Stimulated activated memory B cell treated with anti-CD40 and anti-IgM and Interleukin-4, amounts not matched to agents 10 μg/mL and 1 μg/mL and 100 μg/mL, for 72 hours (primary cell): Measurements from ENCODE around the gene FZR1.

ENCODE experiments used
- ATAC-seq: fragments of 150-1000 bp; cut with Tn5 transposase; 2 replicates; pipeline ENCODE4 v1.10.0; 2021
- H3K27ac Mint-ChIP-seq: one replicate; pipeline ENCODE4 v1.8.0; 2022; ENCODE audit warnings: mild to moderate bottlenecking, mixed read lengths
- H3K27me3 Mint-ChIP-seq: one replicate; pipeline ENCODE4 v1.8.0; 2022; ENCODE audit warnings: mixed read lengths
- H3K36me3 Mint-ChIP-seq: one replicate; pipeline ENCODE4 v1.8.0; 2022; ENCODE audit warnings: mixed read lengths
- H3K4me1 Mint-ChIP-seq: one replicate; pipeline ENCODE4 v1.8.0; 2022; ENCODE audit warnings: mixed read lengths
- H3K4me3 Mint-ChIP-seq: one replicate; pipeline ENCODE4 v1.8.0; 2022; ENCODE audit warnings: mild to moderate bottlenecking, moderate library complexity, mixed read lengths
- H3K9me3 Mint-ChIP-seq: one replicate; pipeline ENCODE4 v1.8.0; 2022; ENCODE audit warnings: mixed read lengths

FZR1 gene

DNA sequence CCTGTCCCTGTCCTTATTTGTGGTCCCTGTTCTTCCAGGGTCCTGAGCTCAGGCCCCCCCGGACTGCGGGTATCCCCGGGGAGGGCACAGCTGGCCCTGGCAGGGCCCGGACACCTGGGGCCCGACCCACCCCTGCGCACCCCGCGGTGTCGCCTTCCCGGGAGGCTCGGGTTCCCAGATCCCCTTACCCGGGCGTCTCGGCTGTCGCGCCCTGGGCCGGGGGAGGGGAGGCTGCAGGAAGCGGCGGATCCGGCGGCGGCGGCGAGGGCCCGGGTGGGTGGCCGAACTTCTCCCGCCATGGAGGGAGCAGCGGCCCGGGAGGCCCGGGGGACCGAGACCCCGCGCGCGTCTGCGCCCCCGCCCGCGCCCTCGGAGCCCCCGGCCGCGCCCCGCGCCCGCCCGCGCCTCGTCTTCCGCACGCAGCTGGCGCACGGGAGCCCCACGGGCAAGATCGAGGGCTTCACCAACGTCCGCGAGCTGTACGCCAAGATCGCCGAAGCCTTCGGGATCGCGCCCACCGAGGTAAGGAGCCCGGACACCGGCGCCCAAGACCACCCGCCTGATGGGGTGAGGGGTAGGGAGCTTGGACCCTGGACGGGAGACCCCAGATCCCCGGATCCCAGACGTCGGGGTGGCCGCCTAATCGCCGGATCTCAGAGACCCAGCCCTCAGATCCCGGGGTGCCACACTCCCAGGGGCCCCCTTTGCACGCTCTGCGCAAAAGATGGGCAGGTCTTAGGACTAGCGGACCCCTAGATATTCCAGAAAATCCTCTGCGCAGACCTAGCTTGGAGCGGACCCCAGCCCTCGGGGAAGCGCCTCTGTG, 79.4 kb downstream of the FZR1 start, which contains the start of gene GIPC3:
TSS of gene GIPC3 (plus strand) at position 178 of the 826 bp plus-strand sequence. CDS start at position 298, 120 bp downstream.
- peaks cover 9% of the 10 kb centered on the region for H3K27me3 Mint-ChIP-seq
- no peaks in the 10 kb centered on the region for H3K36me3 Mint-ChIP-seq
- no peaks in the 10 kb centered on the region for H3K4me1 Mint-ChIP-seq
- no peak within 1 kb of the TSS for H3K4me3 Mint-ChIP-seq
- no peaks in the 10 kb centered on the region for H3K9me3 Mint-ChIP-seq
- no peak for ATAC-seq
- no peak within 1 kb of the TSS for H3K27ac Mint-ChIP-seq

DNA sequence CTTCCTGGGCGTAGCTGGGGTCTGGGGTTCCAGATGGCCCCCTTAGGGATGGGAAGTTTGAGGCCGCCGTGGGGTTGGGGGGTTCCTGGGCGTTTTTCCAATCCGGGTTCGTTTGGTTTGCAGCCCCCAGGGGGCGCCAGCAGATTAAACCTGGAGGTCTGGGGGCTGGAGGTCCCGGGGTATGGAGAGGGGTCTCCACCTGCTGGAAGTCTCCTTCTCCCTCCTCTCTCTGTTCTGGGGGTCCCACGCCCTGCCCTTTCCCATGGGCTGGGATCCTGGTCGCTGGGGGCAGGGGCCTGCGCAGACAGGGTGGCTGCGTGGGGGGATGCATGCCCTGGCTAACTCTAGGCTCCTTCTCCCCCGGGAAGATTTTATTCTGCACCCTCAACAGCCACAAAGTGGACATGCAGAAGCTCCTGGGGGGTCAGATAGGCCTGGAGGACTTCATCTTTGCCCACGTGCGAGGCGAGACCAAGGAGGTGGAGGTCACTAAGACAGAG, 80.1 kb downstream of the FZR1 start:
- H3K4me3 Mint-ChIP-seq: no peak overlapping the region
- peaks cover 9% of the 10 kb centered on the region for H3K27me3 Mint-ChIP-seq
- no peaks in the 10 kb centered on the region for H3K9me3 Mint-ChIP-seq
- no peaks in the 10 kb centered on the region for H3K36me3 Mint-ChIP-seq
- ATAC-seq: no peak
- H3K27ac Mint-ChIP-seq: no peak overlapping the region
- H3K4me1 Mint-ChIP-seq: no peaks in the 10 kb centered on the region

- Mint-ChIP-seq H3K27ac (no peak overlapping the region), H3K27me3 (peaks cover 9% of the 10 kb centered on the region), H3K36me3 (no peaks in the 10 kb centered on the region), H3K9me3 (no peaks in the 10 kb centered on the region), H3K4me3 (no peak overlapping the region), H3K4me1 (no peaks in the 10 kb centered on the region)
- no peak for ATAC-seq
Measured at GRCh38 chr19:3586707-3587346, 80.7 kb downstream of the FZR1 start.
